Measurements from ENCODE around the gene FUT3. TPM values are rescaled to one million over a fixed set of nuclear protein-coding genes. Genes with fewer than 3 reads are reported as not detected.

FUT3 gene
- total RNA-seq, 1 experiment from 2014 or later: 0.48 TPM

- H3K27ac Mint-ChIP-seq: no peak overlapping the region
- DNase-seq (ENCODE audit: low spot score): no peak
- no peak for ATAC-seq
- ChIA-PET POLR2A (no interaction called here), CTCF (interaction anchor here (6.9 kb wide), 1 partner anchor 28 kb away, joined by 115 read pairs; the partner anchor contains the start of gene NRTN)
- H3K4me1 Mint-ChIP-seq: peaks cover 3% of the 10 kb centered on the region
- TF ChIP-seq ATF3 (CRISPR knock-in tag; conservative IDR thresholded peaks at IDR 0.05) (no peak), GRHL2 (CRISPR knock-in tag; IDR thresholded peaks at IDR 0.05; ENCODE audit: insufficient replicate concordance, severe bottlenecking) (no peak), NR2C2 (CRISPR knock-in tag; IDR thresholded peaks at IDR 0.05) (no peak), PRDM15 (CRISPR knock-in tag; IDR thresholded peaks at IDR 0.05) (no peak), FOXP1 (CRISPR knock-in tag; IDR thresholded peaks at IDR 0.05; ENCODE audit: borderline replicate concordance) (no peak), ATF1 (CRISPR knock-in tag; IDR thresholded peaks at IDR 0.05) (no peak), E2F1 (CRISPR knock-in tag; IDR thresholded peaks at IDR 0.05) (no peak), GTF2I (CRISPR knock-in tag; conservative IDR thresholded peaks at IDR 0.05) (no peak), ATF6 (CRISPR knock-in tag; IDR thresholded peaks at IDR 0.05) (no peak), MYBL2 (CRISPR knock-in tag; IDR thresholded peaks at IDR 0.05) (no peak), ZSCAN18 (CRISPR knock-in tag; IDR thresholded peaks at IDR 0.05) (no peak), IRF1 (CRISPR knock-in tag; IDR thresholded peaks at IDR 0.05) (no peak), ZNF396 (CRISPR knock-in tag; IDR thresholded peaks at IDR 0.05; ENCODE audit: borderline replicate concordance) (no peak)
- no peaks in the 10 kb centered on the region for H3K36me3 Mint-ChIP-seq
- H3K4me3 Mint-ChIP-seq: no peak overlapping the region
- no peaks in the 10 kb centered on the region for H3K9me3 Mint-ChIP-seq
- H3K27me3 Mint-ChIP-seq (ENCODE audit: low read depth): peaks cover 23% of the 10 kb centered on the region
Measured at GRCh38 chr19:5832061-5832460, 19.2 kb downstream of the FUT3 start.

- peaks cover 23% of the 10 kb centered on the region for H3K27me3 Mint-ChIP-seq (ENCODE audit: low read depth)
- DNase-seq (ENCODE audit: low spot score): no peak
- no peak overlapping the region for H3K27ac Mint-ChIP-seq
- H3K4me3 Mint-ChIP-seq: no peak overlapping the region
- H3K4me1 Mint-ChIP-seq: peaks cover 6% of the 10 kb centered on the region
- no peaks in the 10 kb centered on the region for H3K9me3 Mint-ChIP-seq
- POLR2A ChIA-PET: interaction anchor here (0.5 kb wide), 1 partner anchor 373 kb away, joined by 3 read pairs; no protein-coding TSS in a partner anchor
- no peaks in the 10 kb centered on the region for H3K36me3 Mint-ChIP-seq
- ATAC-seq: no peak
- CTCF ChIA-PET: interaction anchor here (6.9 kb wide), 1 partner anchor 27 kb away, joined by 115 read pairs; the partner anchor contains the start of gene NRTN
- TF ChIP-seq E2F1 (CRISPR knock-in tag; IDR thresholded peaks at IDR 0.05) (no peak), ZNF532 (CRISPR knock-in tag; IDR thresholded peaks at IDR 0.05; ENCODE audit: borderline replicate concordance) (no peak), ZNF263 (CRISPR knock-in tag; IDR thresholded peaks at IDR 0.05; ENCODE audit: low read depth) (no peak)
Measured at GRCh38 chr19:5831159-5831558, 20.1 kb downstream of the FUT3 start.

Measured in WTC11 (cell line).